NCI-H446 (cell line): Measurements from ENCODE around the gene MSH4.
"Not testable (repeated sequence)": the region's sequence is repeated elsewhere in the genome, so short reads cannot be mapped to it uniquely, and the experiment has no call there.

ENCODE experiments used
- DNase-seq, 2 experiments: peaks; one replicate each; lab custom pipeline; 2025; lab: John Stamatoyannopoulos, UW

The MSH4 gene

DNA sequence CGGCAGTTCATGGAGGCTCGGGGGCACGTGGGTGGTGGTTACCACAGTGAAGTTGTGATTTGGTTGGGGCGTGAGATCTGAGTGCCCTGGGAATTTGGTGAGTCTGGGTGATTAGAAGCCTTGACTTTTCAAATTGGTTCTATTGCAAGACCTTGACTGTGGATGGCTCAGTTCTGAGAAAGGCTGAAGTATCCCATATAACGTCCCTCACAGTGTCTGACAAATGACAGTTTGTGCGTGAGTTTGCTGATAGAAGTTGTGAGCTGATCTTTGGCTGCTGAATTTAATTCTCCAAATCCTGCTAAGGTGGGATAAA is 549 bp downstream of the MSH4 start:
- DNase-seq: no peak

DNA sequence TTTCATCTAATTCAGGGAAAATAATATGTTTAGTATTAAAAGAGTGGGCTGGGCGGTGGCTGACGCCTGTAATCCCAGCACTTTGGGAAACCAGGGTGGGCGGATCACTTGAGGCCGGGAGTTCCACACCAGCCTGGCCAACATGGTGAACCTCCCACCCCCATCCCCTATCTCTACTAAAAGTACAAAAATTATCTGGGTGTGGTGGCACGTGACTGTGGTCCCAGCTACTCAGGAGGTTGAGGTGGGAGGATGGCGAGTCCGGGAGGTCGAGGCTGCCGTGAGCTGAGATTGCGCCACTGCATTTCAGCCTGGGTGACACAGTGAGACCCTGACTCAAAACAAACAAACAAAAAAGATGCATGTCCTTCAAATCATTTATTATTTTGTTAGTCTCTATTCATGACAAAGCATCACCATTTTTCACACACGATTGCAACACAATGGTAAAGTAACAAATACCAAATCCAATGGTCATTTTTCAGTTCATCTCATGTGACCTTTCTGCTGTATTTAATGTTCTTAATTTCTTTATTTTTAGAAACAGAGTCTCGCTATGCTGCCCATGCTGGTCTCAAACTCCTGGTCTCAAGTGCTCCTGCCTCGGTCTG is 1.0 kb downstream of the MSH4 start:
- DNase-seq: no peak

DNA sequence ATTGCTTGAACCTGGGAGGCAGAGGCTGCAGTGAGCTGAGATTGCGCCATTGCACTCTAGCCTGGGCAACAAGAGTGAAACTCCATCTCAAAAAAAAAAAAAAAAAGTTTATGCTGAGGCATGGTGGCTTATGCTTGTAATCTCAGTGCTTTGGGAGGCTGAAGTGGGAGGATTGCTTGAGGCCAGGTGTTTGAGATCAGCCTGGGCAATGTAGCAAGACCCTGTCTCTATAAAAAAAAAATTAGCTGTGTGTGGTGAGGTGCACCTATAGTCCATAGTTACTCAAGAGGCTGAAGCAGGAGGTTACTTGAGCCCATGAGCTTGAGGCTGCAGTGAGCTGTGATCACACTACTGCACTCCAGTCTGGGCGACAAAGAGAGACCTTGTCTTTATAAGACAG is 4.8 kb downstream of the MSH4 start:
- DNase-seq: not testable (repeated sequence)

DNA sequence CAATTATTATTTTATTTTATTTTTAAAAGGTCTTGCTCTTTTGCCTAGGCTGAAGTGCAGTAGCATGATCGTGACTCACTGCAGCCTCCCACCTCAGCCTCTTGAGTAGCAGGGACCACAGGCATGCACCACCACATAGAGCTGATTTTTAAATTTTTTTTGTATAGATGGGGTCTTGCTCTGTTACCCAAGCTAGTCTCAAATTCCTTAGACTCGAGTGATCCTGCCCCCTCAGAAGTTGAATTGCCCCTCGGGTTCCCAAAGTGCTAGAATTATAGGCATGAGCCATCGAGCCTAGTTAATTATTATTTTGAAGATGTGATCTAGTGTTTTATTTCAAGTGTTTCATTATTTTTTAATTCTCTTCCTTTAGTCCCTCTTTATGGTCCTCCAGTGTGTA is 12.2 kb downstream of the MSH4 start:
- no peak for DNase-seq

DNA sequence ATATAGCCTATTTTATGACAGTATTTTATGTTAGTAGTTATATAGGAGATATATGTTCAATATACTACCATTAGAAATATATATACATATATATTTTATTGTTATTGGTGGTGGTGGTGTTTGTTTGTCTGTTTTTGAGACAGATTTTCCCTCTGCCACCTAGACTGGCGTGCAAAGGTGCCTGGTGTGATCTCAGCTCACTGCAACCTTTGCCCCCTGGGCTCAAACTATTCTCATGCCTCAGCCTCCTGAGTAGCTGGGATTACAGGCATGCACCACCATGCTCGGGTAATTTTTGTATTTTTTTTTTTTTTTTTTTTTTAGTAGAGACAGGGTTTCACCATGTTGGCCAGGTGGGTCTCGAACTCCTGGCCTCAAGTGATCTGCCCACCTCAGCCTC is 13.4 kb downstream of the MSH4 start:
- DNase-seq: not testable (repeated sequence)

DNA sequence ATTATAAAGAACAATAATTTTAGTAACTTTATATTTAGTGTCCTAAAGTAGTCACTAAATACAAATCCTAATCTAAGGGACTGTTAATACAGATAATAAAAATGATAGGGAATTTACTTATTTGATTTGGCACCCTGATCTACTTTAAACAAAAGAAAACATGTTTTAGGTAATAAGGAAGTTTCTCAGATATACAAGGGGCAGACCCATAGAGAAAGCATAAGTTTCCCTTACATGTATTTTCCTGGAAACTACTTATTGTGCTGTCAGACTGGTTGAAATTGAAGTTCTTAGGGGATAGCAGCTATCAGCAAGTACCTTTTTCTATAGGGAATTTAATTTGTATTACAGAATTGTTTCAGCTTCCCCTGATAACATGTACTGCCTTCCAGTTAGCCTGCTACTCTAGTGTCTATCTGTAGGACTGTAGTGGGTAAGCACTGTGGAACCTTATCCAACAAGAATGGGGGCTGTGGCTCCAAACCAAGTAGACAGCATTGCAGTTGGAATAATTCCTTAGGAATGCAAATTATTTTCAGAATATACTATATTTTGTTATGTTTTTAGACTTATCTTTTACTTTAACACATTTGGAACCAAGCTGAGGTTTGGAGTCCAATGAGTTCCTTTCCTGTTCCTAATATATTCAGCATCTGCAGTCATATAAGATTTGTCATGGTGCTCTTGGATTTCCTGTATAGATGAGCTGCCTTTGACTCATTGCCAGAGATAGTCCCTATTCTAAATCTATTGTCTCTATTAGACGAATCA is 14.7 kb downstream of the MSH4 start:
- DNase-seq: no peak

DNA sequence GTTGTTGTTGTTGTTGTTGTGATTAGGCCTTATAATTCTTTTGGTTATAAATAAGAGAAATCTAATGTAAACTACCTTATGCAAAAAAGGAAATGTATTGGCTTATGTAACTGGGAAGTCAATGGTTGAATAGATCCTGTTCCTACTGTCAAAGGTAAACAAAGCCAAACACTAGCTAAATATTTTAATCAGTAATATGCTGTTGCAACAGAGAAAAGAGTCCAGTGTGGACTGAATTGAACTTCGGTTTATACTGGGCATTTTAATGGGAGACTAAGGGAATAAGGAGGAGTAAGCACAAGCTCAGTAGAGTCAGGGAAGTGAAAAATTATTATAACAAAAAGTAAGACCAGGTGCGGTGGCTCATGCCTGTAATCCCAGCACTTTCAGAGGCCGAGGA is 15.4 kb downstream of the MSH4 start:
- DNase-seq: no peak

DNA sequence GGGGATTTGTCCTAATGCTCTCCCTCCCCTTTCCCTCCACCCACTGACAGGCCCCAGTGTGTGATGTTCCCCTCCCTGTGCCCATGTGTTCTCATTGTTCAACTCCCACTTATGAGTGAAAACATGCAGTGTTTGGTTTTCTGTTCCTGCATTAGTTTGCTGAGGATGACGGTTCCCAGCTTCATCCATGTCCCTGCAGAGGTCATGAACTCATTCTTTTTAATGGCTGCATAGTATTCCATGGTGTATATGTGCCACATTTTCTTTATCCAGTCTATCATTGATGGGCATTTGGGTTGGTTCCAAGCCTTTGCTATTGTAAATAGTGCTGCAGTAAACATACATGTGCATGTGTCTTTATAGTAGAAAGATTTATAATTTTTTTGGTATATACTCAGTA is 26.9 kb downstream of the MSH4 start:
- not testable (repeated sequence) for DNase-seq

DNA sequence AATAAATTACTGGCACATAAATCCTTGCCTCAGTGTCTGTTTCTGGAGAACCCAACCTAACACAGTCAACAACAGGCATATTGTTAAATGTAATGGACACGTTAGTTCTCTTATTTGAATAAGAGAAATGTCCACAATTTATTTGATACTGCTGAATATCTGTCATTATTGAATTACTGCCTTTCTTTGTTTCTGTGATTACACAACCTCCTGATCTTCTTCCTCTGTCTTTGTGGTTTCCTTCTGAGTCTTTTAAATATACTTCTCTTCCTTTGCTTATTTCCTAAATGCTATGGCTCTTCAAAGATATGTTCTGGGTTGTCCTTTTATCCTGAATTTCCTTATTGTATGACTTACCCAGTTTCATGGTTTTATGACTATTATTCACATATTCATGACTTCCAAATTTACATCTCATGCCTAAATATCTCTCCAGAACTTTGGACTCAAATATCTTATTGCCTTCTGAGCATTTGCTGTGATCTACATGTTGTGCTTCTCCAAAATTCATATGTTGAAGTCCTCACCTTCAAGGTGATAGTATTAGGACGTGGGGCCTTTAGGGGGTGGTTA is 39.9 kb downstream of the MSH4 start:
- no peak for DNase-seq

DNA sequence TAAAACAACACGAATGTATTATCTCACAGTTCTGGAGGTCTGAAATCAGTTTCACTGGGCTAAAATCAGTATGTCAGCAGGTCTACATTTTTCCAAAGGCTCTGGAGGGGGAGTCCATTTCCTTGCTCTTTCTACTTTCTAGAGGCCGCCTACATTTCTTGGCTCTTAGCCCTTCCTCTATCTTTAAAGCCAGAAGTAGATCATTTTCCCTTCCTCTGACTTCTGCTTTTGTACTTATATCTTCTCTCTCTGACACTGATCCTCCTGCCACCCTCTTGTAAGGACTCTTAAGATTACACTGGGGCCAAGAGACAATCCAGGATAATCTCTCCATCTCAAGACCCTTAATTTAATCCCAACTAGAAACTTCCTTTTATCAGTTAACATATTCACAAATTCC is 41.4 kb downstream of the MSH4 start:
- no peak for DNase-seq

DNA sequence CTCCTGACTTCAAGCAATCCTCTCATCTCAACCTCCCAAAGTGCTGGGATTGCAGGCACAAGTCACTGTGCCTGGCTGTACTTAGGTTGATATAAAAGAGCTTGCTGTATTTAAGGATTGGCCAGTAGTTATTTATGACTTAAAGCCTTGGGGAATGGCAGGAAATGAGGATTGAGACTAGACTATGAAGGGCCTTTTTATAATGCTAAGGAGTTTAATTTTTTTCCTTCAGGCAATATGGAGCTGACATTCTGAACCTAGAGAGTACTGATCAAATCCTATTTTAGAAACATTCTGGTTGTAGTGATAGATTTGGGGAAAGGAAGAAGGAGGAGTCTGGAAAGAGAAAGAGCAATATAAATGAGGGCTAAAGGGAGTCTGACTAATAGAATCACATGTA is 44.7 kb downstream of the MSH4 start:
- DNase-seq: no peak

DNA sequence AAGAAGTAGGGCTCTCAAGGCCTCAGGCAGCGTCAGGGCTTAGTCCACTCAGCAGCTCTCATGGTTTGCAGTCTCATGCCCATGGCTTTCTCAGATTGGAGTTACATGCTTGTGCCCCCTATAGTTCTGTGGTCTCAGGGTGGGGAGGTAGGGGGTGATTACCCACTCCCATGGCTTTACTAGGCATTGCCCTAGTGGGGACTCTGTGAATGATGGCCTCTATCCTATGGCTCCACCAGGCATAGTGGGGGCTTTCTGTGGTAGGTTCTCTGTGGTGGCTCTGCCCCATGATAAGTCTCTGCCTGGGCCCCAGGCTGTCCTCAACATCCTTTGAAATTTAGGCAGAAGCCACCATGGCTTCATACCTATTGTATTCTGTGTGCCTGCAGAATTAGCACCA is 48.9 kb downstream of the MSH4 start:
- DNase-seq: no peak

DNA sequence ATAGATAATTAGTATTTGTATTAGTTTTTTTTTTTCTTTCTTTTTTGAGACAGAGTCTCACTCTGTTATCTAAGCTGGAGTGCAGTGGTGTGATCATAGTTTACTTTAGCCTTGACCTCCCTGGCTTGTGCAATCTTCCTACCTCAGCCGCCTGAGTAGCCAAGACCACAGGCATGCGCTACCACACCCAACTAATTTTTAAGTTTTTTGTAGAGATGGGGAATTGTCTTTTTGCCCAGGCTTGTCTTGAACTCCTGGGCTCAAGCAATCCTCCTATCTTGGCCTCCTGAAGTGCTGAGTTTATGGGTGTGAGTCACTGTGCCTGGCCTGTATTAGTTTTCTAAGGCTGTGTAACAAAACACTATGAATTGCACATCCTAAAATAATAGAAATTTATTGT is 58.3 kb downstream of the MSH4 start:
- no peak for DNase-seq

DNA sequence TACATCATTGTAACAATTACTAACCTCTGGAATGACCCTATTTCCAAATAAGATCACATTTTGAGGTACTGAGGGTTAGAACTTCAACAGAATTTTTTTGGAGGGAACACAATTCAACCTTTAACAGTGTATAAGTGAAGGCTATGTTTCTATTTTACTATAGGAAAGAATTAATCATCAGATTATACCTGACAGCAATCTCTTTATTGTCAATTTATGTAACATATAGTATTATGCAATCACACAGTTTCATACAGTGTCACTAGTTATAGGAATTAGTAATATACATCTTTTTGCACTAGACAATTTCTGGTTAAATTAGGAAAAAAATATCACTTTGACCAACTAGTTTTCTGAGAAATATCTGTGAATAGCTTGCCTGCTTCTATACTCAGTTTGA is 59.1 kb downstream of the MSH4 start:
- no peak for DNase-seq

DNA sequence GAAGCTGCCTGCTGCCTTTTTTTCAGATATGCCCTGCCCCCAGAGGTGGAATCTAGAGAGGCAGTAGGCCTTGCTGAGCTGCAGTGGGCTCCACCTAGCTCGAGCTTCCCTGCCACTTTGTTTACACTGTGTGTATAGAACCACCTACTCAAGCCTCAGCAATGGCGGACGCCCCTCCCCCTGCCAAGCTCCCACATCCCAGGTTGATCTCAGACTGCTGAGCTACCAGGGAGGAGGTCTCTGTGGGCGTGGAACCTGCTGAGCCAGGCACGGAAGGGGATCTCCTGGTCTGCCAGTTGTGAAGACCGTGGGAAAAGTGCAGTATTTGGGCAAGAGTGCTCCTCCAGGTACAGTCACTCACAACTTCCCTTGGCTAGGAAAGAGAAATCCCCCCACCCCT is 65.1 kb downstream of the MSH4 start:
- DNase-seq: no peak

DNA sequence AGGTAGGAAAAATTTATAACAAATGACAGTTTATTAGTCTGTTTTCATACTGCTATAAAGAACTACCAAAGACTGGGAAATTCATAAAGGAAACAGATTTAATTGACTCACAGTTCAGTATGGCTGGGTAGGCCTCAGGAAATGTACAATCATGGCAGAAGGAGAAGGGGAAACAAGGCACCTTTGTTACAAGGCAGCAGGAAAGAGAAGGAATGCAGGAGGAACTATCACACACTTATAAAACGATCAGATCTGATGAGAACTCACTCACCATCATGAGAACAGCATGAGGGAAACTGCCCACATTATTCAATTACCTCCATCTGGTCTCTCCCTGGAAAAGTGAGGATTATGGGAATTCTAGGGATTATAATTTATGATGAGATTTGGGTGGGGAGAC is 74.3 kb downstream of the MSH4 start:
- DNase-seq: no peak

DNA sequence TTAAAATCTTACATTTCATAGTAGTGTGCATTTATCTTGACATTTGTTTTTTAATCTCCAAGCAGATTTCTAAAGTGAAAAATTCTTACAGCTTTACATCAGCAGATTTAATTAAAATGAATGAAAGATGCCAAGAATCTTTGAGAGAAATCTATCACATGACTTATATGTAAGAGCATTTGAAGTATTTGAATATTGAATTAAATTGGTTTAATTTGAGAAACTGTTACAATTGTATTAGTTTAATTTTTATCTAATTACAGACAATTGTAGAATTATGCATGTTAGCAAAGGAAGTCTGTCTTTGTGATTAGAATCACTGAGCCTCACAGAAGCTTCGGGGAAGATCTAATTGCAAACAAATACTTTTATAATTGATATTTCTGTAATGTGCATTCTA is 83.3 kb downstream of the MSH4 start:
- no peak for DNase-seq

DNA sequence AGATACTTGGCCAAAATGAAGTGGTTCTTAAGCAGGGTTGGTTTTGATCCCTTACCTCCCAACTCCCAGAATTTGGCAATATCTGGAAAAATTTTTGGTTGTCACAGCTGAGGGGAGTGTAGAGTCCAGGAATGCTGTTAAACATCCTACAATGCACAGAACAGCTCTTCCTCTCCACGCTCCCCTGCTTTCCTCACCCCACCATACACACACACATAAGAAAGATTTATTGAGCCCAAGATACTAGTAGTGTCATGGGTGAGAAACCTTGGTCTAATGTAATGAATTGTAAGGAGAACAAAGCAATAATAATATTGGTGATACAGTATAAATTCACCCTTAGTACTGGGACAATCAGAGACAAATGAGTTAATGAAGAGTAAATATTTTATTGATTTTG is 87.8 kb downstream of the MSH4 start:
- no peak for DNase-seq

DNA sequence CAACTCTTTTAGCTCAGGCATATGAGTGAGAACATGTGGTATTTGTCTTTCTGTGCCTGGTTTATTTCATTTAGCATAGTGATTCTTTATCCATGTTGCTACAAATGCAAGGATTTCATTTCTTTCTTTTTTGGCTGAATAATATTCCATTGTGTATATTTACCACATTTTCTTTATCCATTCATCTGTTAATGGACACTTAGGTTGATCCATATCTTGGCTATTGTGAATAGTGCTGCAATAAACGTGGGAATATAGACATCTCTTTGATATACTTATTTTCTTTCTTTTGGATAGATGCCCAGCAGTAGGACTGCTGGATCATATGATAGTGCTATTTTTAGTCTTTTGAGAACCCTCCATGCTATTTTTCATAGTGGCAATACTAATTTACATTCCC is 104.7 kb downstream of the MSH4 start:
- no peak for DNase-seq

DNA sequence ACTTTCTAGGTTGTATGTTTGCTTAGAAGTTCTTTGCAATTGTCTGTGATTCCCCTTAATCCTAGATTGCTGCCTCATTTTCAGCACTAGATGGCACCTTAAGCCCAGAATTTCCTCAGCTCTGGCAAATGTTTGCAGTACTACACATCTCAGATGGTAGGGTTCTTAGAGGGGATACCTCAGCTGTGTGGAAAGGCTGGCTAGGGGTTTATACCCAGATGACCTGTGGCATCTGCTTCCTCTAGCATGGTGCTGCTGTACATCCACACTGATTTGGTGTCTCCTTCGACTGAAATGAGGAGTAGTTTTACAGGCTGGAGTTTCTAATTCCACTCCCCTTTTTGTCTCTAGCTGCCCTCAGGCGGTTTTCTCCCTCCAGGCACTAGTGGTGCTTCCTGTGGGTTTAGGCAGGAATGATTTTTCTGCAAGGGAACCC is 112.1 kb downstream of the MSH4 start:
- DNase-seq: peak; percentile 18 to 72

DNA sequence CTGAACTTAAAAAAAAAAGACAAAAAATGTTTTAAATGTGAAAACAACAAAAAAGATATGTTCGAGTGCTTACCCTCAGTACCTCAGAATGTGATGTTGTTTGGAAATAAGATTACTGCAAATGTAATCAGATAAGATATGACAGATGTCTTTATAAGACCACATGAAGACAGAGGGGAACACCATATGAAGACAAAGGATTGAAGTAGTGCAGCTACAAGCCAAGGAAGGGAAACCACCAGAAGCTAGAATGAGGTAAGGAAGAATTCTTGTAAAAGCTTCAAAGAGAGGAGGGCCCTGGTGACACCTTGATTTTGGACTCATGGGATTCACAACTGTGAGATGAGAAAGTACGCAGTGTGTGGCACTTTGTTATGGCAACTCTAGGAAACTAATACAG is 120.2 kb downstream of the MSH4 start:
- no peak for DNase-seq

DNA sequence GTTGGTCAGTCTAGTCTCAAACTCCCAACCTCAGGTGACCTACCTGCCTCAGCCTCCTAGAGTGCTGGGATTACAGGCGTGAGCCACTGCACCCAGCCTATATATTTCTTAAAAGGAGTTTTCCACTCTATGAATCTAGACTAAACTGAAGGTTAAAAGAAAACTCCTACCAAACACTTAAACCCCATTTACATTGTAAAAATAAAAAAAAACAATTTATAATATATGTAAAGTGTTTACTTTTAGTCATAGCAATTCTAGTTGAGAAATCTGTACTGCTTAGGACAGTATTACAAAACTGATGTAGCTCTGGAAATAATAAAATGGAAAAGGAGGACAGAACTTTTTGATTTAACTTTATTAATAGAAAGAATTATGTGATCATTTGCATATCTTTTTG is 126.0 kb downstream of the MSH4 start:
- no peak for DNase-seq

DNA sequence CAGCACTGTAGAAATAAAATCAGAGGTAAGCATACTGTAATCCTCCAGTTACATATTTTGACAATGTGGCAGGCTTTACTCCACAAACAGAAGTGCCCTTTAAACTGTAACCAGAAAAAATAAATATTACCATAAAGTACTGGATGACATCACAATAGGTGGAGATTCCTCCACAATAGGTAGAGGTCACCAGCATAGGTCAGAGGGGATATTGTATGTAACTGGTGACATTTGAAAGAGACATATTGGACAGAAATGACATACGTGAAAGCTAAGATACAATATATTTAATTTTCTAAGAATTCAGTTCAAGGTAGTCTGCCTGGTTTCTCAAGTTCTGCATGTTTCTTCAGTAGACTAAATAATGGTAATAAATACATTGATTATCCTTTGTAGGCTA is 135.6 kb downstream of the MSH4 start, which contains the start of gene ASB17:
Gene ASB17, minus strand, starts transcription at position 101 of the 400 bp plus-strand sequence. CDS start 113 bp downstream, outside the sequence.
- no peak for DNase-seq

DNA sequence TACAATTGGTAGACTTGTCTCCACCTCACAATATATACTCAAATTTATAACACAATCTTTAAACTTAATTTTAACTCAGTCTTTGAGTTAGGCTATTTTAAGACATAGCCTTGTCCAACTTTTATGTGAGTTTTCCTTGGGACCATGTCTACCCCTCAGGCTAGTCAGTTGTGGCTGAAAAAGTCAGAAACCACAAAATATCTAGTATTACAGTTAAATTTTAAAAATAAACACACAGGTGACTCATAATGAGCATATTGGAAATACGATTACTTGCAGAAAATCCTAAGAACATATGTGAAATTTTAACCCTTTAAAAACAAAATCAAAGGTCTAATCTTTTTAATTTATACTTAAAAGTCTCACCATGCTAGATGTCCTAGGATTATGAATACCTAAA is 140.4 kb downstream of the MSH4 start:
- no peak for DNase-seq
